ENCODE results near the gene ALK.

ALK gene

GRCh38 chr2:29644949-29645348, 276.4 kb downstream of the ALK start:
- no peak for DNase-seq (ENCODE audit: low read depth)

GRCh38 chr2:29643196-29643595, 278.2 kb downstream of the ALK start:
- no peak for DNase-seq (ENCODE audit: low read depth)

- DNase-seq (ENCODE audit: low read depth): no peak
These were observed 281.0 kb downstream of the ALK start for GRCh38 chr2:29640360-29640759.

GRCh38 chr2:29638641-29639040, 282.7 kb downstream of the ALK start:
- DNase-seq (ENCODE audit: low read depth): no peak

- DNase-seq (ENCODE audit: low read depth): no peak
These were observed 286.5 kb downstream of the ALK start for GRCh38 chr2:29634916-29635315.

- peak; percentile 90 for DNase-seq (ENCODE audit: low read depth)
These were observed 289.4 kb downstream of the ALK start for GRCh38 chr2:29632018-29632417.

GRCh38 chr2:29629495-29629894, 291.9 kb downstream of the ALK start:
- peak; percentile 24 for DNase-seq (ENCODE audit: low read depth)

- no peak for DNase-seq (ENCODE audit: low read depth)
These were observed 292.5 kb downstream of the ALK start for GRCh38 chr2:29628862-29629261.

- peak; percentile 76 for DNase-seq (ENCODE audit: low read depth)
These were observed 293.2 kb downstream of the ALK start for GRCh38 chr2:29628108-29628745.

GRCh38 chr2:29627279-29627711, 294.1 kb downstream of the ALK start:
- DNase-seq (ENCODE audit: low read depth): peak; percentile 90

- DNase-seq (ENCODE audit: low read depth): no peak
These were observed 300.5 kb downstream of the ALK start for GRCh38 chr2:29620890-29621289.

GRCh38 chr2:29619689-29620088, 301.7 kb downstream of the ALK start:
- no peak for DNase-seq (ENCODE audit: low read depth)

GRCh38 chr2:29618024-29618423, 303.4 kb downstream of the ALK start:
- DNase-seq (ENCODE audit: low read depth): no peak

- DNase-seq (ENCODE audit: low read depth): no peak
These were observed 304.0 kb downstream of the ALK start for GRCh38 chr2:29617351-29617750.

GRCh38 chr2:29616569-29616968, 304.8 kb downstream of the ALK start:
- DNase-seq (ENCODE audit: low read depth): no peak

- DNase-seq (ENCODE audit: low read depth): no peak
These were observed 305.5 kb downstream of the ALK start for GRCh38 chr2:29615841-29616240.

GRCh38 chr2:29615183-29615582, 306.2 kb downstream of the ALK start:
- DNase-seq (ENCODE audit: low read depth): no peak

- DNase-seq (ENCODE audit: low read depth): no peak
These were observed 307.0 kb downstream of the ALK start for GRCh38 chr2:29614295-29614830.

- no peak for DNase-seq (ENCODE audit: low read depth)
These were observed 307.6 kb downstream of the ALK start for GRCh38 chr2:29613792-29614266.

GRCh38 chr2:29613067-29613466, 308.3 kb downstream of the ALK start:
- no peak for DNase-seq (ENCODE audit: low read depth)

- DNase-seq (ENCODE audit: low read depth): no peak
These were observed 308.8 kb downstream of the ALK start for GRCh38 chr2:29612568-29612967.

GRCh38 chr2:29611850-29612249, 309.5 kb downstream of the ALK start:
- no peak for DNase-seq (ENCODE audit: low read depth)

- DNase-seq (ENCODE audit: low read depth): no peak
These were observed 310.1 kb downstream of the ALK start for GRCh38 chr2:29611261-29611660.

- no peak for DNase-seq (ENCODE audit: low read depth)
These were observed 310.8 kb downstream of the ALK start for GRCh38 chr2:29610569-29610968.
